Measurements from ENCODE around the gene MDM4. TPM values are rescaled to one million over a fixed set of nuclear protein-coding genes. Genes with fewer than 3 reads are reported as not detected.

Gene MDM4
- total and polyA plus RNA-seq, 2 donors (not counting 3 experiments of a cell fraction or from before 2014, with no cell fraction given): 11.7 to 67.0 TPM

- no peaks in the 10 kb centered on the region for H4K20me1 ChIP-seq (replicated peaks; ENCODE audit: control insufficient read depth, extremely low read depth, insufficient read depth, low read length)
- dilution Hi-C loops (cut with MboI; ENCODE audit: extremely low pct_ligation_motif_present, low sequenced_read_pairs): no loop called here
- TF ChIP-seq MAX (IDR thresholded peaks at IDR 0.05; ENCODE audit: insufficient read depth, insufficient read length): no peak
- TF ChIP-seq EZH2 (IDR thresholded peaks at IDR 0.05; ENCODE audit: borderline replicate concordance, low read depth, low read length, severe bottlenecking): no peak
- no peak for TF ChIP-seq JUN (IDR thresholded peaks at IDR 0.05; ENCODE audit: borderline replicate concordance, insufficient read depth, insufficient read length, low read depth)
- no peak for TF ChIP-seq POLR2AphosphoS5 (IDR thresholded peaks at IDR 0.05; ENCODE audit: insufficient read depth, low read depth, low read length)
- TF ChIP-seq CTCF (IDR thresholded peaks at IDR 0.05; ENCODE audit: extremely low read depth in 1 of 2, insufficient read depth in 1 of 2, low read depth in 1 of 2, low read length in 2 of 2): no peak
- TF ChIP-seq GATA2 (IDR thresholded peaks at IDR 0.05; ENCODE audit: insufficient read depth, insufficient read length, low read depth, low read length): no peak
- TF ChIP-seq POLR2A (IDR thresholded peaks at IDR 0.05; ENCODE audit: low read depth, low read length): no peak
- TF ChIP-seq FOS (IDR thresholded peaks at IDR 0.05; ENCODE audit: borderline replicate concordance, insufficient read depth, low read length): no peak
- no peak for TF ChIP-seq MYC (IDR thresholded peaks at IDR 0.05; ENCODE audit: low read depth, low read length)
- BruUV-seq (replicated peaks): no TSS peak
- CTCF ChIA-PET: interaction anchor here (0.9 to 5.9 kb wide), 13 partner anchors 15 to 246 kb away, joined by 3 to 265 read pairs (median 6); partner anchors contain the start of gene MDM4
- no peak overlapping the region for H3K4me3 ChIP-seq (replicated peaks in 1 of 3; ENCODE audit: insufficient read depth in 1 of 3, low read depth in 1 of 3, low read length in 3 of 3)
- H3K36me3 ChIP-seq (ENCODE audit: control insufficient read depth in 2 of 2, extremely low read depth in 1 of 2, insufficient read depth in 2 of 2, low read length in 2 of 2): no peaks in the 10 kb centered on the region
- no peak overlapping the region for H3K9ac ChIP-seq (replicated peaks; ENCODE audit: extremely low read depth, insufficient read depth, low read length)
- H3K4me2 ChIP-seq (ENCODE audit: insufficient read depth, low read length): no peak overlapping the region
- H2AFZ ChIP-seq (ENCODE audit: low read depth, low read length): no peak overlapping the region
- no peaks in the 10 kb centered on the region for H3K9me1 ChIP-seq (replicated peaks; ENCODE audit: control insufficient read depth, extremely low read depth, insufficient read depth, low read length)
- intact Hi-C loops (cut with micrococcal nuclease): loop anchor here (1.0 to 5.0 kb wide), 3 partner anchors 182 to 242 kb away; no protein-coding TSS in a partner anchor
- DNase-seq (ENCODE audit: low read depth, low spot score) (no peak), FAIRE-seq (no peak)
- no peaks in the 10 kb centered on the region for H3K9me3 ChIP-seq (replicated peaks; ENCODE audit: control insufficient read depth, insufficient read depth, low read length)
- POLR2A ChIA-PET: no interaction called here
- H3K4me1 ChIP-seq (ENCODE audit: control insufficient read depth, extremely low read depth, insufficient read depth, low read length): no peaks in the 10 kb centered on the region
- H3K79me2 ChIP-seq (ENCODE audit: control insufficient read depth, insufficient read depth, low read length): no peaks in the 10 kb centered on the region
- H3K27me3 ChIP-seq (ENCODE audit: control insufficient read depth in 2 of 2, insufficient read depth in 2 of 2, low read length in 2 of 2): no peaks in the 10 kb centered on the region
- H3K27ac ChIP-seq (ENCODE audit: insufficient read depth, low read depth, low read length): no peak overlapping the region
Measured at GRCh38 chr1:204564835-204565234, 48.6 kb downstream of the MDM4 start.

Data from endothelial cell of umbilical vein (primary cell).